Natural killer cell (primary cell): Measurements from ENCODE around the gene OR10A7. TPM values are rescaled to one million over a fixed set of nuclear protein-coding genes. Genes with fewer than 3 reads are reported as not detected.

ENCODE experiments used
- total RNA-seq, 4 donors: library from RNA; stranded (reverse); fragments of 120-200 nt in 1 of 4; gene quantifications; one replicate each; pipeline versions ENCODE4 v1.2.3 to v1.2.4, GENCODE V29; 2013 to 2022

Gene OR10A7
- total RNA-seq, 3 donors from 2014 or later (not counting 1 experiment from before 2014, with no cell fraction given): not detected

Other genes starting within 250 kb of the OR10A7 start
- gene TESPA1, start 236.3 kb upstream of the OR10A7 start, total RNA-seq: 10 to 100 TPM; 39.9 to 59.6 (median 53.5) TPM
- gene NEUROD4, start 201.1 kb upstream of the OR10A7 start, total RNA-seq: not detected
- gene OR9K2, start 94.6 kb upstream of the OR10A7 start, total RNA-seq: not detected
- gene OR6C74, start 23.6 kb downstream of the OR10A7 start, total RNA-seq: not detected
- not detected for gene OR6C6, start 75.5 kb downstream of the OR10A7 start, total RNA-seq
- not detected for gene OR6C1, start 93.3 kb downstream of the OR10A7 start, total RNA-seq
- not detected for gene OR6C3, start 109.7 kb downstream of the OR10A7 start, total RNA-seq
- gene OR6C75, start 141.9 kb downstream of the OR10A7 start, total RNA-seq: not detected
- gene OR6C65, start 179.5 kb downstream of the OR10A7 start, total RNA-seq: not detected
- not detected for gene OR6C76, start 205.2 kb downstream of the OR10A7 start, total RNA-seq
- not detected for gene OR6C2, start 223.1 kb downstream of the OR10A7 start, total RNA-seq
- gene OR6C70, start 249.1 kb downstream of the OR10A7 start, total RNA-seq: not detected